HepG2 (cell line): ENCODE measurements around the gene CD200. TPM values are rescaled to one million over a fixed set of nuclear protein-coding genes. Genes with fewer than 3 reads are reported as not detected.

Experiments used
- ATAC-seq: fragments of 200-7000 bp; cut with Tn5 transposase; 3 replicates; pipeline ENCODE4 v1.9.1; 2020; ENCODE audit warnings: mild to moderate bottlenecking, moderate library complexity
- BruUV-seq: library from RNA; stranded (reverse); fragments of 400-500 nt; replicated peaks from 2 replicates; lab custom pipeline; 2021; lab: Mats Ljungman, UMichigan
- CTCF ChIA-PET: fragments of 300-600 bp; formaldehyde crosslinking; extraction: SDS; loops from one replicate; lab custom pipeline; 2021; ENCODE audit warnings: low total read pairs, inconsistent platforms, low intra/inter-chr PET ratio; lab: Yijun Ruan, JAX
- POLR2A ChIA-PET: fragments of 350-600 bp; sonication (Branson Sonifier 250); formaldehyde crosslinking; loops from one replicate; lab custom pipeline; 2020; ENCODE audit warnings: antibody characterized with exemption, inconsistent platforms; lab: Yijun Ruan, JAX
- DNase-seq: peaks from one replicate; pipeline ENCODE4 v3.0.0-alpha.2; 2015; ENCODE audit warnings: low spot score
- FAIRE-seq: peaks from 3 replicates; lab custom pipeline; 2011; peaks lifted over from hg19 to GRCh38; lab: Jason Lieb, UNC
- H2AFZ ChIP-seq: one replicate; pipeline ENCODE4 v1.6.1; 2011; ENCODE audit warnings: low read length, inconsistent platforms
- H3K27ac ChIP-seq: fragments of 300-600 bp; 3 replicates; pipeline ENCODE4 v1.8.0; 2011; ENCODE audit warnings: mixed run types, mild to moderate bottlenecking, mixed read lengths, low read length, inconsistent platforms; ENCODE audit not compliant: insufficient read depth; ENCODE audit errors: extremely low read length
- H3K27me3 ChIP-seq, 2 experiments: fragments of 200-600 bp in 1 of 2; 2 replicates in 1 of 2; 3 replicates in 1 of 2; pipeline versions ENCODE4 v1.6.0 to v1.8.0; 2011; ENCODE audit warnings: low read length in 2 of 2, mild to moderate bottlenecking in 2 of 2, moderate library complexity in 2 of 2, inconsistent platforms in 1 of 2; ENCODE audit not compliant: insufficient read depth in 2 of 2, control insufficient read depth in 1 of 2
- H3K36me3 ChIP-seq, 2 experiments: fragments of 200-600 bp in 1 of 2; replicated peaks in 1 of 2; 2 replicates in 1 of 2; 3 replicates in 1 of 2; pipeline versions ENCODE4 v1.5.1 to v1.8.0; 2011; ENCODE audit warnings: low read length in 2 of 2, inconsistent platforms in 1 of 2; ENCODE audit not compliant: insufficient read depth in 2 of 2, control insufficient read depth in 1 of 2
- H3K4me1 ChIP-seq: 2 replicates; pipeline ENCODE4 v1.5.1; 2012; ENCODE audit warnings: low read length, inconsistent platforms; ENCODE audit not compliant: insufficient read depth
- H3K4me2 ChIP-seq: 2 replicates; pipeline ENCODE4 v1.6.0; 2011; ENCODE audit warnings: low read depth, low read length, inconsistent platforms
- H3K4me3 ChIP-seq, 3 experiments: fragments of 200-600 bp in 1 of 3; sonication (generic), shearing (Covaris generic) in 1 of 3; replicated peaks in 1 of 3; 2 replicates each; pipeline ENCODE4 v1.5.1; 2011 to 2016; ENCODE audit warnings: low read length in 3 of 3, inconsistent platforms in 2 of 3, low read depth in 2 of 3, mild to moderate bottlenecking in 2 of 3, control low read depth in 1 of 3, mixed read lengths in 1 of 3; ENCODE audit not compliant: insufficient read depth in 1 of 3
- H3K79me2 ChIP-seq: one replicate; pipeline ENCODE4 v1.6.1; 2011; ENCODE audit warnings: low read length, inconsistent platforms; ENCODE audit not compliant: insufficient read depth
- H3K9ac ChIP-seq: 2 replicates; pipeline ENCODE4 v1.6.0; 2011; ENCODE audit warnings: mild to moderate bottlenecking, low read depth, low read length, inconsistent platforms; ENCODE audit not compliant: insufficient read depth
- H3K9me3 ChIP-seq: 2 replicates; pipeline ENCODE4 v1.5.1; 2012; ENCODE audit warnings: mild to moderate bottlenecking, low read length
- H4K20me1 ChIP-seq: 2 replicates; pipeline ENCODE4 v1.6.0; 2011; ENCODE audit warnings: inconsistent platforms, mild to moderate bottlenecking, low read length, moderate library complexity; ENCODE audit not compliant: insufficient read depth
- ATF4 ChIP-seq, 2 experiments: fragments of 450-650 bp in 1 of 2; sonication (generic) in 1 of 2; formaldehyde crosslinking; IDR thresholded peaks; 2 replicates each; pipeline versions ENCODE4 v1.5.0 to v1.8.0; 2020 to 2022; ENCODE audit warnings: mild to moderate bottlenecking in 1 of 2, missing genetic modification reagents in 1 of 2
- ATRX ChIP-seq: sonication (generic); formaldehyde crosslinking; IDR thresholded peaks from 2 replicates; pipeline ENCODE4 v1.4.0; 2020; ENCODE audit warnings: missing genetic modification reagents, borderline replicate concordance
- FOXP1 ChIP-seq, 2 experiments: fragments of 450-650 bp in 1 of 2; IDR thresholded peaks; 2 replicates each; pipeline ENCODE4 v1.6.1; 2017 to 2018; ENCODE audit warnings: antibody characterized with exemption in 1 of 2
- HMGA1 ChIP-seq: sonication (generic); formaldehyde crosslinking; conservative IDR thresholded peaks from 2 replicates; pipeline ENCODE4 v1.4.0; 2020; ENCODE audit warnings: missing genetic modification reagents
- NBN ChIP-seq: fragments of 450-650 bp; conservative IDR thresholded peaks from 2 replicates; pipeline ENCODE4 v1.6.1; 2017
- NKX3-1 ChIP-seq: sonication (generic); formaldehyde crosslinking; IDR thresholded peaks from 2 replicates; pipeline ENCODE4 v1.5.0; 2020; ENCODE audit warnings: missing genetic modification reagents
- POLR2AphosphoS5 ChIP-seq: IDR thresholded peaks from 2 replicates; pipeline ENCODE4 v1.6.1; 2012; ENCODE audit warnings: low read depth, low read length
- RNF2 ChIP-seq: fragments of 450-650 bp; conservative IDR thresholded peaks from 2 replicates; pipeline ENCODE4 v1.6.1; 2016; ENCODE audit warnings: low read depth
- SP140L ChIP-seq: sonication (generic); formaldehyde crosslinking; IDR thresholded peaks from 2 replicates; pipeline ENCODE4 v1.4.0; 2020; ENCODE audit warnings: missing genetic modification reagents, borderline replicate concordance
- ZBTB1 ChIP-seq: sonication (generic); formaldehyde crosslinking; IDR thresholded peaks from 2 replicates; pipeline ENCODE4 v1.4.0; 2020; ENCODE audit warnings: missing genetic modification reagents, borderline replicate concordance
- ZFP36L2 ChIP-seq: sonication (generic); formaldehyde crosslinking; IDR thresholded peaks from 2 replicates; pipeline ENCODE4 v1.4.0; 2020; ENCODE audit warnings: missing genetic modification reagents
- ZFY ChIP-seq: sonication (generic); formaldehyde crosslinking; IDR thresholded peaks from 2 replicates; pipeline ENCODE4 v1.4.0; 2020; ENCODE audit warnings: missing genetic modification reagents
- ZNF563 ChIP-seq: sonication (generic); formaldehyde crosslinking; IDR thresholded peaks from 2 replicates; pipeline ENCODE4 v1.8.0; 2022; ENCODE audit warnings: mild to moderate bottlenecking, moderate library complexity, missing genetic modification reagents
- in situ Hi-C: cut with HindIII; loops from 2 replicates; pipeline ENCODE4 v1.10.0; 2017; ENCODE audit warnings: low pct_unique_long_range_greater_than_20kb; ENCODE audit not compliant: extremely low pct_ligation_motif_present
- intact Hi-C: fragments of 100-400 bp; cut with micrococcal nuclease; formaldehyde crosslinking; loops from one replicate; pipeline ENCODE4 v1.10.0; 2022; ENCODE audit not compliant: unreplicated experiment
- polyA plus RNA-seq, 8 experiments: library from polyadenylated mRNA; depleted of rRNA in 3 of 8; stranded (reverse) in 7 of 8; unstranded in 1 of 8; fragments of >200 nt; fragmentation: Illumina TruSeq in 4 of 8; extraction: Trizol in 4 of 8; gene quantifications; 2 replicates each; pipeline versions ENCODE4 v1.2.1 to v1.2.3, GENCODE V29; 2011 to 2016; ENCODE audit warnings: low read depth in 4 of 8, missing spikeins in 1 of 8, mixed read lengths in 1 of 8; ENCODE audit not compliant: insufficient read depth in 1 of 8
- total RNA-seq, 5 experiments: library from RNA; depleted of rRNA; stranded (reverse); fragments of >200 nt; fragmentation: Illumina TruSeq; extraction: Trizol; gene quantifications; 2 replicates each; pipeline ENCODE4 v1.2.3, GENCODE V29; 2016; ENCODE audit warnings: low read depth in 1 of 5

CD200 gene
- total and polyA plus RNA-seq, 2 of the 13 experiments (the other 11 are each of a cell fraction or from before 2014, with no cell fraction given), result not detected

DNA sequence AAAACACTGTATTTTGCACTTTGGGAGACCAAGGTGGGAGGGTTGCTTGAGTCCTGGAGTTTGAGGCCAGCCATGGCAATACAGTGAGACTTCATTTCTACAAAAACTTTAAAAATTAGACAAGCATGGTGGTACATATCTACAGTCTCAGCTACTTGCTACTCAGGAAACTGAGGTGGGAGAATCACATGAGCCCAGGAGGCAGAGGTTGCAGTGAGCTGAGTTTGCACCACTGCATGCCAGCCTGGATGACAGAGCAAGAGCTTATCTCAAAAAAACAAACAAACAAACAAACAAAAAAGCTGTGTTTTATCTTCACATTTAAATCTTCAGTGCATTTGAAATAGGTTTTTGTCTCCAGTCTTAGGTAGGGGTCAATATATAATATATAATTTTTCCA lies 34.2 kb upstream of the CD200 start:
- Histone ChIP-seq H3K9ac (no peak overlapping the region), H3K4me2 (no peak overlapping the region), H3K27ac (no peak overlapping the region), H3K27me3 (no peaks in the 10 kb centered on the region), H3K4me3 (no peak overlapping the region), H3K36me3 (no peaks in the 10 kb centered on the region), H3K4me1 (peaks cover 3% of the 10 kb centered on the region), H2AFZ (no peak overlapping the region), H4K20me1 (no peaks in the 10 kb centered on the region), H3K9me3 (no peaks in the 10 kb centered on the region), H3K79me2 (no peaks in the 10 kb centered on the region)
- BruUV-seq, result no TSS peak
- POLR2A ChIA-PET, result no interaction called here
- intact Hi-C loops, result loop anchor here (10.0 kb wide), 1 partner anchor 164 kb away; the partner anchor contains the start of gene GCSAM
- FAIRE-seq (no peak), DNase-seq (no peak), ATAC-seq (no peak)
- in situ Hi-C loops, result no loop called here
- CTCF ChIA-PET, result no interaction called here
- TF ChIP-seq ZBTB1 (CRISPR knock-in tag) (no peak), ATRX (CRISPR knock-in tag) (no peak), RNF2 (no peak), FOXP1 (IDR thresholded peaks at IDR 0.05) (no peak), FOXP1 (CRISPR knock-in tag; IDR thresholded peaks at IDR 0.05) (no peak), ZFY (CRISPR knock-in tag) (no peak), POLR2AphosphoS5 (no peak), ATF4 (CRISPR knock-in tag; IDR thresholded peaks at IDR 0.05) (no peak), HMGA1 (no peak), NKX3-1 (CRISPR knock-in tag) (no peak), NBN (no peak), ZNF563 (no peak), SP140L (CRISPR knock-in tag) (no peak), ZFP36L2 (CRISPR knock-in tag) (no peak)
